Measurements from ENCODE around the gene FOXP2.
A peak's percentile ranks its signal among the peaks of the same experiment; 100 is the strongest.
"Not testable (repeated sequence)": the region's sequence is repeated elsewhere in the genome, so short reads cannot be mapped to it uniquely, and the experiment has no call there.

The FOXP2 gene

DNA sequence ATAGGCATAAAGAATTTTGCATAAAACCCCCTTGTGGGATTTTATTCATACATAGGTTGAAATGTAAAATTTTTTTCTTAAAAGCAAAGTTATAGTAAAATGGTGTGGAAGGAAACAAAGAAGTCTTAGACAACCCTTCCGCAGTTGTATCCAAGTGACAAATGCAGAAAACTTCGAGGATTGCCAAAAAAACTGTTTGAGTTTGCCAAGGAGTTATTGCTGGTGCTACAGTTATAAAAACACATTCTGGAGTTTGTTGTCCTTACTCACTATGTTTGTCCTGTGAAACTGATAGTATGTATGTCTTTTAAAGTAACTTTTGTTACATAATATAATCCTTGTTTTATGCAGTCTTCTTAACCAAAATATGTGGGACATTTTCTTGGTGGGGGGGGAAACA, 120.3 kb downstream of the FOXP2 start:
- no peak for TF ChIP-seq EZH2 (IDR thresholded peaks at IDR 0.05; ENCODE audit: borderline replicate concordance, low read length)
- TF ChIP-seq, protein P1, sequence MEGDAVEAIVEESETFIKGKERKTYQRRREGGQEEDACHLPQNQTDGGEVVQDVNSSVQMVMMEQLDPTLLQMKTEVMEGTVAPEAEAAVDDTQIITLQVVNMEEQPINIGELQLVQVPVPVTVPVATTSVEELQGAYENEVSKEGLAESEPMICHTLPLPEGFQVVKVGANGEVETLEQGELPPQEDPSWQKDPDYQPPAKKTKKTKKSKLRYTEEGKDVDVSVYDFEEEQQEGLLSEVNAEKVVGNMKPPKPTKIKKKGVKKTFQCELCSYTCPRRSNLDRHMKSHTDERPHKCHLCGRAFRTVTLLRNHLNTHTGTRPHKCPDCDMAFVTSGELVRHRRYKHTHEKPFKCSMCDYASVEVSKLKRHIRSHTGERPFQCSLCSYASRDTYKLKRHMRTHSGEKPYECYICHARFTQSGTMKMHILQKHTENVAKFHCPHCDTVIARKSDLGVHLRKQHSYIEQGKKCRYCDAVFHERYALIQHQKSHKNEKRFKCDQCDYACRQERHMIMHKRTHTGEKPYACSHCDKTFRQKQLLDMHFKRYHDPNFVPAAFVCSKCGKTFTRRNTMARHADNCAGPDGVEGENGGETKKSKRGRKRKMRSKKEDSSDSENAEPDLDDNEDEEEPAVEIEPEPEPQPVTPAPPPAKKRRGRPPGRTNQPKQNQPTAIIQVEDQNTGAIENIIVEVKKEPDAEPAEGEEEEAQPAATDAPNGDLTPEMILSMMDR (IDR thresholded peaks at IDR 0.05; ENCODE audit: low read length), result no peak; the same call in 1 of the 2 replicates

DNA sequence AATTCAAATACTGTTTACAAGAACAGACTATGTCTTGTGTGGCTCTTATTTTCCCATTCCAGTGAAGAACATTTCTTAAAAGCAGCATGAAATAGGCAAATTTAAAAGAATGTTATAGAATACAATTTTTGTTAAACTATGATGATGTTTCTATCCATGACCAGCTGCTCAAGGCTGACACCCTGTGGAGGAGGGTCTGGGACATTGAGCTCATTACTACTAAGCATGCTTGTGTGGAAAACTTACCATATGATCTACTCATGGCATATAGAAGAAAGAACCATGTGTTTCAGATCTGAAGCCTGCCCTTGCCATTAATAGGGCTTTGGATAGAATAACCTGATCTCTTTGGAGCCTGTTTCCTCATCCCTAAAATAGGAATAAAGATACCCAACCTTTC, 125.0 kb downstream of the FOXP2 start:
- no peak overlapping the region for H3K9ac ChIP-seq (ENCODE audit: low read length)
- no peaks in the 10 kb centered on the region for H3F3A ChIP-seq (ENCODE audit: insufficient read depth, low read length)
- H3K4me3 ChIP-seq (ENCODE audit: low read depth, low read length, poor library complexity, severe bottlenecking), result no peak overlapping the region
- no peaks in the 10 kb centered on the region for H3K27me3 ChIP-seq (ENCODE audit: insufficient read depth, low read length)
- H3K4me1 ChIP-seq (ENCODE audit: insufficient read depth, low read length, severe bottlenecking), result no peaks in the 10 kb centered on the region
- no peak overlapping the region for H3K27ac ChIP-seq (ENCODE audit: low read depth, low read length, poor library complexity, severe bottlenecking)
- H3K9me2 ChIP-seq (ENCODE audit: low read depth, low read length), result no peaks in the 10 kb centered on the region
- no peaks in the 10 kb centered on the region for H3K79me2 ChIP-seq (ENCODE audit: insufficient read depth, low read length)
- no peaks in the 10 kb centered on the region for H4K20me1 ChIP-seq (ENCODE audit: insufficient read depth, low read length)
- no peak for TF ChIP-seq EZH2 (IDR thresholded peaks at IDR 0.05; ENCODE audit: borderline replicate concordance, low read length)
- TF ChIP-seq, protein P1 (IDR thresholded peaks at IDR 0.05; ENCODE audit: low read length), result peak; percentile 36; the same call in 1 of the 2 replicates
- H3K4me2 ChIP-seq (ENCODE audit: low read length), result no peak overlapping the region
- H2AFZ ChIP-seq (ENCODE audit: low read length), result no peak overlapping the region
- H3K36me3 ChIP-seq (ENCODE audit: insufficient read depth, low read length), result no peaks in the 10 kb centered on the region
- no peaks in the 10 kb centered on the region for H3K9me3 ChIP-seq (ENCODE audit: low read length)

More for the DNA sequence above, 120.3 kb downstream of the FOXP2 start:
- no peaks in the 10 kb centered on the region for H3K9me3 ChIP-seq (ENCODE audit: low read length)
- H3K4me1 ChIP-seq (ENCODE audit: insufficient read depth, low read length, severe bottlenecking), result no peaks in the 10 kb centered on the region
- H4K20me1 ChIP-seq (ENCODE audit: insufficient read depth, low read length), result no peaks in the 10 kb centered on the region
- H3K79me2 ChIP-seq (ENCODE audit: insufficient read depth, low read length), result no peaks in the 10 kb centered on the region
- H3K36me3 ChIP-seq (ENCODE audit: insufficient read depth, low read length), result no peaks in the 10 kb centered on the region
- no peaks in the 10 kb centered on the region for H3F3A ChIP-seq (ENCODE audit: insufficient read depth, low read length)
- H3K27ac ChIP-seq (ENCODE audit: low read depth, low read length, poor library complexity, severe bottlenecking), result no peak overlapping the region
- H3K27me3 ChIP-seq (ENCODE audit: insufficient read depth, low read length), result no peaks in the 10 kb centered on the region
- no peak overlapping the region for H2AFZ ChIP-seq (ENCODE audit: low read length)
- H3K4me3 ChIP-seq (ENCODE audit: low read depth, low read length, poor library complexity, severe bottlenecking), result no peak overlapping the region
- H3K9ac ChIP-seq (ENCODE audit: low read length), result no peak overlapping the region
- H3K4me2 ChIP-seq (ENCODE audit: low read length), result no peak overlapping the region
- no peaks in the 10 kb centered on the region for H3K9me2 ChIP-seq (ENCODE audit: low read depth, low read length)

DNA sequence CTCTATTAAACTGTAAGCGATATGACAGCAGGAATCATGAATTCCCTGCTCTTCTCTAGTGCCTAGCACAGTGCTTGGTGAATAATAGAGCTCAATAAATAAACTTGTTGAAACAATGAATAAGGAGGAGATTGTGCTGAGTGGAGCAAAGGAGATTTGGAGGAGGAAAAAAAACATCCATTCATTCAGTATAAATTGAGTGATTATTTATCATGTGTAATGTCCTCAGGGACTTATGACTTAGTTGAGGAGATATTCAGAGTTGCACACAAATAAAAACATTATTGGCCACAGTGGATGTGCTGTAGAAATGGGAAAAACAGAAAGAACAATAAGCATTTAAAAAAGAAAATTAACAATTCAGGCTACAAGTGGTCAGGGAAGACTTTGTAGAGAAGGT, 125.7 kb downstream of the FOXP2 start:
- Histone ChIP-seq H3K27ac (ENCODE audit: low read depth, low read length, poor library complexity, severe bottlenecking) (no peak overlapping the region), H3K9ac (ENCODE audit: low read length) (no peak overlapping the region), H2AFZ (ENCODE audit: low read length) (no peak overlapping the region), H3K27me3 (ENCODE audit: insufficient read depth, low read length) (no peaks in the 10 kb centered on the region), H3K79me2 (ENCODE audit: insufficient read depth, low read length) (no peaks in the 10 kb centered on the region), H3K4me1 (ENCODE audit: insufficient read depth, low read length, severe bottlenecking) (no peaks in the 10 kb centered on the region), H4K20me1 (ENCODE audit: insufficient read depth, low read length) (no peaks in the 10 kb centered on the region), H3K9me3 (ENCODE audit: low read length) (no peaks in the 10 kb centered on the region), H3K36me3 (ENCODE audit: insufficient read depth, low read length) (no peaks in the 10 kb centered on the region), H3K4me3 (ENCODE audit: low read depth, low read length, poor library complexity, severe bottlenecking) (no peak overlapping the region), H3K9me2 (ENCODE audit: low read depth, low read length) (no peaks in the 10 kb centered on the region), H3K4me2 (ENCODE audit: low read length) (no peak overlapping the region), H3F3A (ENCODE audit: insufficient read depth, low read length) (no peaks in the 10 kb centered on the region)
- TF ChIP-seq EZH2 (IDR thresholded peaks at IDR 0.05; ENCODE audit: borderline replicate concordance, low read length), result no peak
- TF ChIP-seq, protein P1 (IDR thresholded peaks at IDR 0.05; ENCODE audit: low read length), result no peak

DNA sequence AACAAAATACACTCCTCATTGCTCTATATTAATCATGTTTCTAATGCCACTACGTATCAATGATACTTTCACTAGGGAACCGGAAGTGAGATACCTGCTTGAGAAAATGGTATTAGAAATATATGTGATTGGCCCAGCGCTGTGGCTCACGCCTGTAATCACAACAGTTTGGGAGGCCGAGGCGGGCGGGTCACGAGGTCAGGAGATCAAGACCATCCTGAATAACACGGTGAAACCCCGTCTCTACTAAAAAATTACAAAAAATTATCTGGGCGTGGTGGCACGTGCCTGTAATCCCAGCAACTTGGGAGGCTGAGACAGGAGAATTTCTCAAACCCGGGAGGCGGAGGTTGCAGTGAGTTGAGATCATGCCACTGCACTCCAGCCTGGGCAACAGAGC, 132.7 kb downstream of the FOXP2 start:
- not testable (repeated sequence) for H3K36me3 ChIP-seq (ENCODE audit: insufficient read depth, low read length); H3K9ac ChIP-seq (ENCODE audit: low read length); H3K27ac ChIP-seq (ENCODE audit: low read depth, low read length, poor library complexity, severe bottlenecking); H3K4me3 ChIP-seq (ENCODE audit: low read depth, low read length, poor library complexity, severe bottlenecking); H3K4me2 ChIP-seq (ENCODE audit: low read length); H3K79me2 ChIP-seq (ENCODE audit: insufficient read depth, low read length); H2AFZ ChIP-seq (ENCODE audit: low read length); H3K9me3 ChIP-seq (ENCODE audit: low read length); H3K9me2 ChIP-seq (ENCODE audit: low read depth, low read length); H3K27me3 ChIP-seq (ENCODE audit: insufficient read depth, low read length); H3K4me1 ChIP-seq (ENCODE audit: insufficient read depth, low read length, severe bottlenecking); H4K20me1 ChIP-seq (ENCODE audit: insufficient read depth, low read length); H3F3A ChIP-seq (ENCODE audit: insufficient read depth, low read length)
